SK-N-SH (cell line): ENCODE measurements around the gene CPED1. TPM values are rescaled to one million over a fixed set of nuclear protein-coding genes. Genes with fewer than 3 reads are reported as not detected.

Experiments used
- CTCF ChIA-PET: fragments of 300-600, 350-600 bp; formaldehyde crosslinking; extraction: SDS; loops from one replicate; lab custom pipeline; 2021; lab: Yijun Ruan, JAX
- POLR2A ChIA-PET: fragments of 350-600 bp; sonication (Branson Sonifier 250); formaldehyde crosslinking; extraction: SDS; loops from one replicate; lab custom pipeline; 2020; ENCODE audit warnings: antibody characterized with exemption, inconsistent platforms; lab: Yijun Ruan, JAX
- DNase-seq: peaks from one replicate; pipeline ENCODE4 v3.0.0; 2012
- H2AFZ ChIP-seq: fragments of 200-600 bp; sonication (generic); 2 replicates; pipeline ENCODE4 v1.8.1; 2016; ENCODE audit warnings: antibody characterized with exemption, mild to moderate bottlenecking, low read depth
- H3F3A ChIP-seq: fragments of 200-600 bp; sonication (generic); replicated peaks from 2 replicates; pipeline ENCODE3; 2016; ENCODE audit warnings: antibody characterized with exemption, mild to moderate bottlenecking; ENCODE audit not compliant: insufficient read depth
- H3K27ac ChIP-seq, 2 experiments: fragments of 200-500 bp in 1 of 2; fragments of 200-600 bp in 1 of 2; sonication (Bioruptor generic) in 1 of 2; sonication (generic), shearing (Covaris generic) in 1 of 2; 2 replicates each; pipeline versions ENCODE4 v1.5.1 to v1.6.1; 2014 to 2016; ENCODE audit warnings: low read depth in 2 of 2, inconsistent platforms in 1 of 2, low read length in 1 of 2, mild to moderate bottlenecking in 1 of 2, mixed read lengths in 1 of 2
- H3K27me3 ChIP-seq: fragments of 200-600 bp; sonication (generic), shearing (Covaris generic); 2 replicates; pipeline ENCODE4 v1.6.1; 2016; ENCODE audit warnings: mixed run types; ENCODE audit not compliant: insufficient read depth
- H3K36me3 ChIP-seq, 2 experiments: fragments of 200-500 bp in 1 of 2; fragments of 200-600 bp in 1 of 2; sonication (Bioruptor generic) in 1 of 2; sonication (generic) in 1 of 2; replicated peaks in 1 of 2; 2 replicates each; pipeline versions ENCODE3 to v1.5.1; 2014 to 2016; ENCODE audit warnings: low read length in 1 of 2, mild to moderate bottlenecking in 1 of 2; ENCODE audit not compliant: insufficient read depth in 2 of 2, control insufficient read depth in 1 of 2
- H3K4me1 ChIP-seq, 2 experiments: fragments of 200-500 bp in 1 of 2; fragments of 200-600 bp in 1 of 2; sonication (Bioruptor generic) in 1 of 2; sonication (generic), shearing (Covaris generic) in 1 of 2; 2 replicates each; pipeline versions ENCODE4 v1.5.1 to v1.6.1; 2014 to 2016; ENCODE audit warnings: low read depth in 1 of 2, low read length in 1 of 2, mixed run types in 1 of 2; ENCODE audit not compliant: insufficient read depth in 2 of 2, control insufficient read depth in 1 of 2
- H3K4me2 ChIP-seq: fragments of 200-600 bp; sonication (generic), shearing (Covaris generic); 2 replicates; pipeline ENCODE4 v1.6.1; 2017; ENCODE audit warnings: mixed run types
- H3K4me3 ChIP-seq, 2 experiments: fragments of 200-500 bp in 1 of 2; fragments of 200-600 bp in 1 of 2; sonication (Bioruptor generic) in 1 of 2; sonication (generic), shearing (Covaris generic) in 1 of 2; 2 replicates each; pipeline versions ENCODE4 v1.5.1 to v1.8.1; 2014 to 2016; ENCODE audit warnings: low read depth in 2 of 2, inconsistent platforms in 1 of 2, low read length in 1 of 2, mild to moderate bottlenecking in 1 of 2, mixed read lengths in 1 of 2, moderate library complexity in 1 of 2
- H3K79me2 ChIP-seq: fragments of 200-600 bp; sonication (generic); 2 replicates; pipeline ENCODE4 v1.8.1; 2017; ENCODE audit warnings: mild to moderate bottlenecking; ENCODE audit not compliant: insufficient read depth
- H3K9ac ChIP-seq: fragments of 200-600 bp; sonication (generic); 2 replicates; pipeline ENCODE4 v1.6.1; 2017; ENCODE audit warnings: mixed run types
- H3K9me2 ChIP-seq: fragments of 200-600 bp; sonication (generic); 2 replicates; pipeline ENCODE4 v1.6.1; 2017; ENCODE audit warnings: mixed run types
- H3K9me3 ChIP-seq: fragments of 200-600 bp; sonication (generic); 2 replicates; pipeline ENCODE4 v1.6.1; 2017; ENCODE audit warnings: mixed run types, mild to moderate bottlenecking, moderate library complexity
- H4K20me1 ChIP-seq: fragments of 200-600 bp; sonication (generic); 2 replicates; pipeline ENCODE4 v1.6.1; 2017; ENCODE audit warnings: mild to moderate bottlenecking, mixed run types; ENCODE audit not compliant: insufficient read depth
- CTCF ChIP-seq: fragments of 200-600 bp; sonication (generic); IDR thresholded peaks from 2 replicates; pipeline ENCODE4 v1.6.1; 2017; ENCODE audit warnings: antibody characterized with exemption, mild to moderate bottlenecking, moderate library complexity
- ELF1 ChIP-seq: IDR thresholded peaks from 2 replicates; pipeline ENCODE4 v1.4.0; 2012
- EZH2phosphoT487 ChIP-seq: fragments of 200-600 bp; sonication (generic); IDR thresholded peaks from 2 replicates; pipeline ENCODE4 v1.6.1; 2017; ENCODE audit warnings: low read depth, mixed run types, mild to moderate bottlenecking, antibody characterized with exemption, moderate library complexity, borderline replicate concordance
- FOSL2 ChIP-seq: IDR thresholded peaks from 2 replicates; pipeline ENCODE4 v1.4.0; 2012; ENCODE audit warnings: low read depth, mild to moderate bottlenecking, moderate library complexity, borderline replicate concordance
- GABPA ChIP-seq: IDR thresholded peaks from 2 replicates; pipeline ENCODE4 v1.4.0; 2012; ENCODE audit warnings: low read depth, mild to moderate bottlenecking
- GATA2 ChIP-seq: sonication (generic); formaldehyde crosslinking; IDR thresholded peaks from 2 replicates; pipeline ENCODE4 v1.5.0; 2020; ENCODE audit warnings: mild to moderate bottlenecking, missing genetic modification reagents
- IRF3 ChIP-seq: fragments of 150-350 bp; IDR thresholded peaks from 2 replicates; pipeline ENCODE4 v1.6.1; 2016; ENCODE audit warnings: mild to moderate bottlenecking, low read depth, low read length
- JUND ChIP-seq: IDR thresholded peaks from 2 replicates; pipeline ENCODE4 v1.4.0; 2012
- NFIC ChIP-seq: IDR thresholded peaks from 2 replicates; pipeline ENCODE4 v1.4.0; 2012; ENCODE audit warnings: borderline replicate concordance
- POLR2AphosphoS5 ChIP-seq: IDR thresholded peaks from 2 replicates; pipeline ENCODE4 v1.6.1; 2012; ENCODE audit warnings: low read depth, low read length
- RCOR1 ChIP-seq: fragments of 150-350 bp; IDR thresholded peaks from 2 replicates; pipeline ENCODE4 v1.6.1; 2017; ENCODE audit warnings: antibody characterized with exemption, low read length
- REST ChIP-seq: IDR thresholded peaks from 2 replicates; pipeline ENCODE4 v1.6.1; 2012; ENCODE audit warnings: mild to moderate bottlenecking, low read depth, low read length, moderate library complexity
- RFX5 ChIP-seq: IDR thresholded peaks from 2 replicates; pipeline ENCODE4 v1.6.1; 2012; ENCODE audit warnings: mild to moderate bottlenecking, improper control_type of control experiment, low read length
- SIN3A ChIP-seq: IDR thresholded peaks from 2 replicates; pipeline ENCODE4 v1.6.1; 2012; ENCODE audit warnings: low read depth, mild to moderate bottlenecking, low read length, moderate library complexity, borderline replicate concordance
- TAF1 ChIP-seq: IDR thresholded peaks from 2 replicates; pipeline ENCODE4 v1.6.1; 2012; ENCODE audit warnings: low read depth, mild to moderate bottlenecking, low read length, moderate library complexity, borderline replicate concordance
- TEAD4 ChIP-seq: IDR thresholded peaks from 2 replicates; pipeline ENCODE4 v1.4.0; 2012; ENCODE audit warnings: mild to moderate bottlenecking, borderline replicate concordance; ENCODE audit not compliant: insufficient read depth
- USF1 ChIP-seq: IDR thresholded peaks from 2 replicates; pipeline ENCODE4 v1.4.0; 2012; ENCODE audit warnings: low read depth, borderline replicate concordance
- ZBTB33 ChIP-seq: IDR thresholded peaks from 2 replicates; pipeline ENCODE4 v1.4.0; 2012; ENCODE audit warnings: low read depth, borderline replicate concordance
- polyA plus RNA-seq, 3 experiments: library from polyadenylated mRNA; depleted of rRNA; stranded (reverse); fragments of >200 nt; gene quantifications; 2 replicates each; pipeline ENCODE4 v1.2.3, GENCODE V29; 2012

Gene CPED1
- polyA plus RNA-seq, 1 of the 3 experiments (the other 2 are of a cell fraction), result 4.4 TPM

- no peak for TF ChIP-seq REST
Measured at GRCh38 chr7:120964088-120964487, 24.4 kb upstream of the CPED1 start (continued).

- Histone ChIP-seq H3K27me3 (no peaks in the 10 kb centered on the region), H3K4me3 (no peak overlapping the region)
- CTCF ChIA-PET, result interaction anchor here (1.2 to 1.6 kb wide), 3 partner anchors 142 to 175 kb away, joined by 3 to 4 read pairs (median 4); no protein-coding TSS in a partner anchor
Measured at GRCh38 chr7:120966961-120967360, 21.6 kb upstream of the CPED1 start.

More at GRCh38 chr7:120966961-120967360, 21.6 kb upstream of the CPED1 start:
- Histone ChIP-seq H3K9me3 (no peaks in the 10 kb centered on the region), H4K20me1 (no peaks in the 10 kb centered on the region), H3K36me3 (peaks cover 63 to 89% of the 10 kb centered on the region in 2 experiments), H3K9ac (no peak overlapping the region), H3F3A (no peaks in the 10 kb centered on the region), H3K9me2 (no peaks in the 10 kb centered on the region), H3K79me2 (no peaks in the 10 kb centered on the region), H3K27ac (no peak overlapping the region), H2AFZ (no peak overlapping the region), H3K4me2 (no peak overlapping the region), H3K4me1 (no peaks in the 10 kb centered on the region)
- no peak for DNase-seq
- POLR2A ChIA-PET, result no interaction called here
- TF ChIP-seq GATA2 (CRISPR knock-in tag) (no peak), EZH2phosphoT487 (no peak), IRF3 (no peak), CTCF (no peak), RCOR1 (no peak), ZBTB33 (no peak), JUND (no peak), POLR2AphosphoS5 (no peak), GABPA (no peak), TEAD4 (no peak), FOSL2 (no peak), ELF1 (no peak), RFX5 (no peak), SIN3A (no peak), USF1 (no peak), NFIC (no peak), TAF1 (no peak)
